Endometrial microvascular endothelial cells (primary cell): ENCODE data around the gene DLG1. TPM values are rescaled to one million over a fixed set of nuclear protein-coding genes. Genes with fewer than 3 reads are reported as not detected.

ENCODE experiments used
- in situ Hi-C: cut with HindIII; loops from 2 replicates; pipeline ENCODE4 v1.10.0; 2017; ENCODE audit warnings: low sequenced_read_pairs, low pct_unique_long_range_greater_than_20kb; ENCODE audit errors: inconsistent ontology term
- total RNA-seq: library from RNA; depleted of rRNA; stranded (reverse); fragments of >200 nt; gene quantifications from one replicate; pipeline ENCODE4 v1.2.3, GENCODE V29; 2015; ENCODE audit errors: inconsistent ontology term

DLG1 gene
- total RNA-seq, 1 donor from 2014 or later = 32.8 TPM

GRCh38 chr3:197002701-197003454, 295.5 kb downstream of the DLG1 start:
- in situ Hi-C loops = no loop called here

GRCh38 chr3:197001972-197002700, 296.3 kb downstream of the DLG1 start:
- in situ Hi-C loops = no loop called here

DNA sequence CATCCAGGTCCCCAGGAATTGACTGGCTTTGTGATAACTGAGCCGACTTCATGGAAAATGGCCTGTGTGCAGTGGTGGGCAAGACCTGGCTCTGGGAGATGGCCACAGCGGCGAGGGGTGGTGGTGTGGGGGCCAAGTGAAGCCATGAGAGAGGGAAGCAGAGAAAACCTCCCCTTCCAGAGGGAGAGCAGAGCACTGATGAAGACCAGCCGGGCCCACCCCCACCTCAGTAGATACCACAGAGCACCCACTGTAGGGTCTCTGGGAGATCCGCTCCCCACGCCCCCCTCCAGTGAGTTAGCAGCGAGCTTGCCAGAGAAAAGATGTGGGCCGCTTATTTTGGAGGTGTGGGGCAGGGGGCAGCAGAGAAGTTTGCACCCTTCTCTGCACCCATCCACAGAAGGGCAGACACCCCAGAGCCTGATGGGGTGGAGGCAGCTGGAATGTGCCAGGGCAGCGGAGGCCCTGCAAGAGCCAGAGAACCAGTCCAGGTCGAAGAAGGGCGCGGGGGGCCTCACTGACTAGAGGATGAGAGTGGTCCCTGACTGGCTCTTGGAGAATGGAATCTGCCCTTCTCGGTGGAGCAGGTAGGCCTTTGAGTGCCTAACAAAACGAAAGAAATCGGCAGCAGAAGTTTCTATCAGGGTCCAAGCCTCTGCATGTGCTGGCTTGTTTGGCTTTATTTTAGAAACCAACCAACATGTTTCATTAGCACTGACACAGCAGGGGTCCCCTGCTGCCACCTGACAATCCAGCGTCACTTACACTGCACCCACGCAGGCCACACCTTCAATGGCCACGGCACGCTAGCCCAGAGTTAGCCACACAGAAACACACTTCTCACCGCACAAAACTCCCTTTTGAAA, 297.1 kb downstream of the DLG1 start:
- in situ Hi-C loops = no loop called here

DNA sequence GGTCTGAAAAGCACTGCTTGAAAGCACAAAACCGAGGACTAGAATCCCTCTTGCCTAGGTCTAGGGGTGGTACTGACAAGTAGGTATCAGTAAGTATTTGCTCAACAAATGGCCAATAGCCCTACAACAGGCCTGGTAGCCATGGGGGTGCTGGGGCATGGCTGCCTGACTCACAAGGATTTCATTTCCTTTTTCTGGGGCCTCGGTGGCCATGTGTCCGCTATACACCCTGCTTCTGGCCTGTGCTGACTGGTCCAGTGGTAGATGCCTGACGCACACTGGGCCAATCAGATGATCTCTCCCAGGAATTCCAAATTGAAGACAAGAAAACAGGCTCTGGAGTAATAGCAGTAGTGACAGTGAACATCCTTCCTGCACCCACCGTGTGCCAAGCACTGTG, 298.2 kb downstream of the DLG1 start:
- in situ Hi-C loops = no loop called here

- in situ Hi-C loops = no loop called here
Measured at GRCh38 chr3:196998966-196999760, 299.2 kb downstream of the DLG1 start.

DNA sequence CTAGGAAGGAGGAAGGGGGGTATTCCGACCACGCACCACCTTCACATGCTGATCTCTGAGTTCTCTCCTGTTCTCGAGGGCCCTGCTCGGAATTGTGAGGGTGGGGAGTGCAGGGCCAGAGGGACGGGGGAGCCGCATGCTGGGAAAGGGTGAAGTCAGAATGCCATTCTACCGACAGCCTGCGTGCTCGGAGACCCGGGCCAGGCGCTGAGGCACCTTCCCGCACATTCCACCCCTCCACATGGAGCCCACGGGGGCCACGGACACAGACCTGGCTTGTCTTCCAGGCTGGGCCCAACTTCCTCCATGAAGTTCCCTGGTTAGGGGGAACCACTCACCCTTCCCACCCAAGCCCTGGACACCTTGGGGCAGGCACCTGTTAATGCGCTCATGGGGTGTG, 301.1 kb downstream of the DLG1 start:
- in situ Hi-C loops = no loop called here

DNA sequence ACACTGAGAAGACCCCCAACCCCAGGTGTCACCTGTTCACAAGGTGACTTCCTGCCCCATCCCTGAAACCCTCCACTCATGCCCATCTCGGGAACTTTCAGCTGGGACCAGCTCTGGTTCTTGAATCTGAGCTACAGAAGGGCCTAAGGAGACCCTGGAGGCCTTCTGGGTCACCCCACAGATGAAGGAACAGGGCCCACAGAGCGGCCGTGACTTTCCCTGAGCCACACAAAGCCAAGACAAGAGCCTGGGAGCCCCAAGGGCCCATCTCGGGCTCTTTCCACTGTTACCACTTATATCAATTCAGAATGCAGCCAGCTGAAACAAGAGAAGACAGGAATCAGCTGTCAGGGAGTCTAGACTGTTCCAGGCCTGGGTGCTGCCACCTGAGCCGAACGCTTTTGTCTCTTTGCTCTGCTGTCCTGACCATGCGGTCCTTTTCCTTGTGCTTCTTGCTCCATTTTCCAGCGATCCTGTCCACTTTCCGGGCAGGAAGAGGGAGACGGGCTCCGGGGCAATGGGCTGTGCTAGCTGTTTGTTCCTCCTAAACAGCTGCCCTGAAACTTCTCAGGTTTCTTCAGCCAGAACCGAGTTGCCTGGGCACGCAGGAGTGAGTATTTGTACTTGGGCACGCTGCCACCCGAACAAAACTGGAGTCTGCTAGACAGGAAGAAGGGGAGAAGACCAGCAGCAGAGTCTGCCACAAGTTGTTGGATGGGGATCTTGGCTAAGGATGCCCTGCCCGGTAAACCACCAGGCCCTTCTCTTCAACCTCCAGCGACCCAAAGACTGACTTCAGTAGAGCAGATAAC, 301.8 kb downstream of the DLG1 start:
- in situ Hi-C loops = no loop called here

DNA sequence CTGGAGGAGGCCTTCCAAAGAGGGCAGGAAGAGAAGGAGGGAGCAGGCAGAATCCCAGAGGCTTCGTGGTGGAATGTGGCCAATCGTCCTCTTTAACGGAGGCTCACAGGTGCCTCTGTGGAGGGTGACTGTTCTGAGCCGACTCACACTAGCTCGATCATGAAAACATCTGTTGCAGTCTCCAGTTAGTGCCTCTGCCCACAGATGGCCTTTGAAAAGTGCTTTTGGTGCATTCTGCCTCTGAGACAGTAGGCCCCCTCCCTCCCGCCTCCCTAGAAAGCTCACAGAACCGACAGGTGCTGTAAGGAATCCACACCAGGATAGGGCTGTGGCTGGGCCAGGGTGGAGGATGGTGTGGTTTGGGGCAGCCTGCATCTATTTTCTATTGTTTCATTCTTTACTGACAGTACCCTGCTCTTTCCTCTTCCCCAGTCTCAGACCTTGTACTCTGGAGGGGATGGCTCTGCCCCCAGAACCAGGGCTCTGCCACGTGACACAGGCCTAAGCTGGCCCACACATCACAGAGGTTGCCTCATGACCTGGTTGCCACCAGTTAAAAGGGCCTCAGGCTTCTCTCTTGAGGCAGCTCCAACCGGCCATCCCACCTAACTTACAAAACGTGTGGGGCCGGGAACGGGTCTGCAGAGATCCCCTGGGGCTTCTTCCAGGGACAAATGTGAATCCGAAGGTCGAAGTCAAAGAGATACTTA, 302.6 kb downstream of the DLG1 start:
- in situ Hi-C loops = no loop called here

GRCh38 chr3:196995027-196995426, 303.4 kb downstream of the DLG1 start:
- in situ Hi-C loops = no loop called here

- in situ Hi-C loops = no loop called here
Measured at GRCh38 chr3:196994056-196994455, 304.4 kb downstream of the DLG1 start.
